Panc1 (cell line): ENCODE data around the gene PCMTD2.

Experiments
- TCF7L2 ChIP-seq: IDR thresholded peaks from 2 replicates; pipeline ENCODE4 v1.6.1; 2011; ENCODE audit warnings: mild to moderate bottlenecking, low read depth, low read length, inconsistent platforms
- TF ChIP-seq, protein P1 (sequence below): fragments of 450-650 bp; IDR thresholded peaks from 2 replicates; pipeline ENCODE4 v1.5.1; 2017; ENCODE audit warnings: mild to moderate bottlenecking

DNA sequence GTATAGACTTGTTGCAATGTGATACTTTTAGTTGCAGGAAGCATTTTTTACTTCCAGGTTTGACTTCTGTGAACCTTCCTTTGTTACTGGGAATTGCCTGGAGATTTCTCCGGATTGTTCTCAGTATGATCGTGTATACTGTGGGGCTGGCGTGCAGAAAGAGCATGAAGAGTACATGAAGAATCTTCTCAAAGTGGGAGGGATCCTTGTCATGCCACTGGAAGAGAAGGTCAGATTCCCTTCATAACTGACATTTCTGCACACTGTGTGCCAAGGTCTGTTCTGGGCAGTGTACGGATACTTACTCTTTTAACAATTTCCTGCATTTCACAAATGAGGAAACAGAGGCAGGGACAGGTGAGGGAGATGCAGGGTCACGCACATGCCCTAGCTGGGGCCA, 9.7 kb downstream of the PCMTD2 start:
- TF ChIP-seq, protein P1, sequence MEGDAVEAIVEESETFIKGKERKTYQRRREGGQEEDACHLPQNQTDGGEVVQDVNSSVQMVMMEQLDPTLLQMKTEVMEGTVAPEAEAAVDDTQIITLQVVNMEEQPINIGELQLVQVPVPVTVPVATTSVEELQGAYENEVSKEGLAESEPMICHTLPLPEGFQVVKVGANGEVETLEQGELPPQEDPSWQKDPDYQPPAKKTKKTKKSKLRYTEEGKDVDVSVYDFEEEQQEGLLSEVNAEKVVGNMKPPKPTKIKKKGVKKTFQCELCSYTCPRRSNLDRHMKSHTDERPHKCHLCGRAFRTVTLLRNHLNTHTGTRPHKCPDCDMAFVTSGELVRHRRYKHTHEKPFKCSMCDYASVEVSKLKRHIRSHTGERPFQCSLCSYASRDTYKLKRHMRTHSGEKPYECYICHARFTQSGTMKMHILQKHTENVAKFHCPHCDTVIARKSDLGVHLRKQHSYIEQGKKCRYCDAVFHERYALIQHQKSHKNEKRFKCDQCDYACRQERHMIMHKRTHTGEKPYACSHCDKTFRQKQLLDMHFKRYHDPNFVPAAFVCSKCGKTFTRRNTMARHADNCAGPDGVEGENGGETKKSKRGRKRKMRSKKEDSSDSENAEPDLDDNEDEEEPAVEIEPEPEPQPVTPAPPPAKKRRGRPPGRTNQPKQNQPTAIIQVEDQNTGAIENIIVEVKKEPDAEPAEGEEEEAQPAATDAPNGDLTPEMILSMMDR: no peak
- TF ChIP-seq TCF7L2: no peak
